ENCODE results near the gene ARHGEF37.

DNA sequence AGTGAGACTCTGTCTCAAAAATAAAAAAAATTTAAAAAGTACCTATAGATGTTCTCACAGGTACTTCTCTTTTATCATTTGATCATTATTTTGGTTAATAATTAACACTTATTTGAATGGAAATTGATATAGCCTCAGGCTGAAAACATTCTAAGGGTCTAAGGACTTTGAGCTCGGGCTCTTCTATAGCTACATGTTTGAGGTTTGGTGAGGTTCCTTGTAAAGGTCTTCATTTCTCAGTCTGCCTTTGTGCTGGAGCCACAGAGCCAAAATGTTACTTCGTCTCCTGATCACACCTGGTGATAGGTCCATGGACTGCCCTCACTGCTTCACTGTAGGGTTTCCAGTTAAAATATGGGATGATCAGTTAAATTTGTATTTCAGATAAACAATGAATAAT lies 22.6 kb downstream of the ARHGEF37 start:
- TF ChIP-seq CTCF (conservative IDR thresholded peaks at IDR 0.05; ENCODE audit: low read length) = no peak
- TF ChIP-seq EZH2phosphoT487 (IDR thresholded peaks at IDR 0.05; ENCODE audit: borderline replicate concordance) = no peak

Measured in Loucy (cell line).